Vagina (tissue), 2 donors: Measurements from ENCODE around the gene FAM114A2. TPM values are rescaled to one million over a fixed set of nuclear protein-coding genes. Genes with fewer than 3 reads are reported as not detected.

Experiments
- DNase-seq, 2 donors: peaks; one replicate each; pipeline ENCODE4 v3.0.0-alpha.2; 2017; ENCODE audit errors: extremely low spot score in 2 of 2
- H3K27ac ChIP-seq: fragments of 200-600 bp; sonication (generic); one replicate; pipeline ENCODE4 v1.5.1; 2019
- H3K27me3 ChIP-seq: fragments of 200-600 bp; sonication (generic); one replicate; pipeline ENCODE4 v1.5.1; 2019
- H3K36me3 ChIP-seq, 2 donors: fragments of 200-600 bp; sonication (generic); one replicate each; pipeline ENCODE4 v1.5.1; 2017 to 2019
- H3K4me1 ChIP-seq: fragments of 200-600 bp; sonication (generic); one replicate; pipeline ENCODE4 v1.5.1; 2019
- H3K4me3 ChIP-seq, 2 donors: fragments of 200-600 bp; sonication (generic); 1 replicate in 1 of 2; 2 replicates in 1 of 2; pipeline ENCODE4 v1.5.1; 2016 to 2019
- H3K9me3 ChIP-seq: fragments of 200-600 bp; sonication (generic); one replicate; pipeline ENCODE4 v1.5.1; 2019
- POLR2A ChIP-seq, 2 donors: fragments of 450-650 bp; IDR thresholded peaks; one replicate each; pipeline ENCODE4 v1.6.1; 2017; ENCODE audit warnings: antibody characterized with exemption in 2 of 2, mild to moderate bottlenecking in 2 of 2, moderate library complexity in 2 of 2
- POLR2AphosphoS5 ChIP-seq, 2 donors: sonication (generic); formaldehyde crosslinking; IDR thresholded peaks; one replicate each; pipeline ENCODE4 v1.9.0; 2017; ENCODE audit warnings: antibody characterized with exemption in 2 of 2, mild to moderate bottlenecking in 2 of 2, low read depth in 1 of 2; ENCODE audit not compliant: insufficient read depth in 1 of 2
- intact Hi-C: fragments of 100-400 bp; cut with DNase I; formaldehyde crosslinking; loops from one replicate; pipeline ENCODE4 v1.15.1; 2023
- total RNA-seq: library from RNA; depleted of rRNA; stranded (reverse); fragments of >200 nt; gene quantifications from one replicate; pipeline ENCODE4 v1.2.3, GENCODE V29; 2016
- TF ChIP-seq, protein P1 (sequence below), 3 experiments: fragments of 450-650 bp in 2 of 3; fragments of 200-600 bp in 1 of 3; sonication (generic) in 1 of 3; IDR thresholded peaks; one replicate each; pipeline ENCODE4 v1.5.1; 2017 to 2019; ENCODE audit warnings: antibody characterized with exemption in 3 of 3, mild to moderate bottlenecking in 2 of 3, moderate library complexity in 2 of 3

Gene FAM114A2
- total RNA-seq, 1 donor from 2014 or later: 20.4 TPM

DNA sequence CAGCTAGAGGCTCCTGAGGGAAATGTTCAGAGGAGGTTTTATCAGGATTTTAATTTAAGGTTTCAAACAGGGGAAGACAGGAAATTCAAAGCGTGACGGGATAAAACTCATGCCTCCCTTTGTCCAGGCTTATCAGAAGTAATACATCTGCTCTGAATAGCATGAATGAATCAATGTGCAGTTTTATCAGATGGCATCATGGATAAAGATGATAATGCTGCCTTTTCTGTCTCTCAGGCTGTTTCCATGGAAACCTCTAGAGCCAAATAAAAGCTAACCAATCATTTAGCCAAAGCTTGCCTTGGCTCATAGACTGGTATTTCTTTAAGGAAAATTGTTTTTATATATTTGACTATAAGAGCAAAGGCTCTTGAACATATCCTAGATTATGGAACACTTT is 16.5 kb upstream of the FAM114A2 start:
- Histone ChIP-seq H3K4me3 (no peak overlapping the region), H3K27ac (no peak overlapping the region), H3K4me1 (no peaks in the 10 kb centered on the region), H3K27me3 (no peaks in the 10 kb centered on the region), H3K36me3 (peaks cover 0 to 13% of the 10 kb centered on the region in 2 donors), H3K9me3 (no peaks in the 10 kb centered on the region)
- TF ChIP-seq POLR2A (IDR thresholded peaks at IDR 0.05) (no peak), POLR2AphosphoS5 (IDR thresholded peaks at IDR 0.05; ENCODE audit: insufficient read depth in 1 of 2, low read depth in 1 of 2) (no peak)
- TF ChIP-seq, protein P1, sequence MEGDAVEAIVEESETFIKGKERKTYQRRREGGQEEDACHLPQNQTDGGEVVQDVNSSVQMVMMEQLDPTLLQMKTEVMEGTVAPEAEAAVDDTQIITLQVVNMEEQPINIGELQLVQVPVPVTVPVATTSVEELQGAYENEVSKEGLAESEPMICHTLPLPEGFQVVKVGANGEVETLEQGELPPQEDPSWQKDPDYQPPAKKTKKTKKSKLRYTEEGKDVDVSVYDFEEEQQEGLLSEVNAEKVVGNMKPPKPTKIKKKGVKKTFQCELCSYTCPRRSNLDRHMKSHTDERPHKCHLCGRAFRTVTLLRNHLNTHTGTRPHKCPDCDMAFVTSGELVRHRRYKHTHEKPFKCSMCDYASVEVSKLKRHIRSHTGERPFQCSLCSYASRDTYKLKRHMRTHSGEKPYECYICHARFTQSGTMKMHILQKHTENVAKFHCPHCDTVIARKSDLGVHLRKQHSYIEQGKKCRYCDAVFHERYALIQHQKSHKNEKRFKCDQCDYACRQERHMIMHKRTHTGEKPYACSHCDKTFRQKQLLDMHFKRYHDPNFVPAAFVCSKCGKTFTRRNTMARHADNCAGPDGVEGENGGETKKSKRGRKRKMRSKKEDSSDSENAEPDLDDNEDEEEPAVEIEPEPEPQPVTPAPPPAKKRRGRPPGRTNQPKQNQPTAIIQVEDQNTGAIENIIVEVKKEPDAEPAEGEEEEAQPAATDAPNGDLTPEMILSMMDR (IDR thresholded peaks at IDR 0.05): no peak
- intact Hi-C loops: no loop called here
- no peak for DNase-seq

DNA sequence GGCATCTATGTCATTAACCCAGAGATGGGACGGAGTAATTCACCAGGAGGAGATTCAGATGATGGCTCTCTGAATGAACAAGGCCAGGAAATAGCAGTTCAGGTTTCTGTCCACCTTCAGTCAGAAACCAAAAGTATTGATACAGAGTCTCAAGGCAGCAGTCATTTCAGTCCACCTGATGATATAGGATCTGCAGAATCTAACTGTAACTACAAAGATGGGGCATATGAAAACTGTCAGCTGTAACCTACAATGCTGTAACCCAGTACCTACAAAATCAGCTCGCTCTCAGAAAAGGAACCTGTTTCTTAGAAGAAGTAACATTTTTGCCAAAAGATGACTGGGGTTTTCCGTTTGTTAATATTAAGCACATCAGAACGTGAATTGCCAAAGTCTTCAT is 14.8 kb upstream of the FAM114A2 start:
- no peaks in the 10 kb centered on the region for H3K4me1 ChIP-seq
- no peak overlapping the region for H3K4me3 ChIP-seq
- no peak for DNase-seq
- H3K36me3 ChIP-seq: peaks cover 0 to 13% of the 10 kb centered on the region in 2 donors
- H3K27ac ChIP-seq: no peak overlapping the region
- intact Hi-C loops: no loop called here
- H3K9me3 ChIP-seq: no peaks in the 10 kb centered on the region
- TF ChIP-seq, protein P1 (IDR thresholded peaks at IDR 0.05): no peak
- TF ChIP-seq POLR2A (IDR thresholded peaks at IDR 0.05): no peak
- TF ChIP-seq POLR2AphosphoS5 (IDR thresholded peaks at IDR 0.05; ENCODE audit: insufficient read depth in 1 of 2, low read depth in 1 of 2): no peak
- no peaks in the 10 kb centered on the region for H3K27me3 ChIP-seq

DNA sequence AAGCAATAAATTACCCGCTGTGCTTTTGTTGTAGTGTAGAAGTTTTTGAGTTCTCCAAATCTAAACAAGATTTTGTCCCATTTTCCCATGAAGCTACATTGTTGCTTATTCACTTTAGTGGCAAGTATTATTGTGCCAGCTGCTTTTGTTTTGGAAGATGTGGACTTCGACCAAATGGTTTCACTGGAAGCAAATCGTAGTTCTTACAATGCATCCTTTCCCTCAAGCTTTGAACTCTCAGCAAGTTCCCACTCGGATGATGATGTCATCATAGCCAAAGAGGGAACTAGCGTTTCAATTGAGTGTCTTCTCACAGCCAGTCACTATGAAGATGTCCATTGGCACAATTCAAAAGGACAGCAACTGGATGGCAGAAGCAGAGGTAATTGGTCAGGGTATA is 10.9 kb upstream of the FAM114A2 start:
- Histone ChIP-seq H3K36me3 (peaks cover 0 to 13% of the 10 kb centered on the region in 2 donors), H3K27me3 (no peaks in the 10 kb centered on the region), H3K4me3 (no peak overlapping the region), H3K9me3 (no peaks in the 10 kb centered on the region), H3K4me1 (peaks cover 12% of the 10 kb centered on the region), H3K27ac (no peak overlapping the region)
- intact Hi-C loops: no loop called here
- TF ChIP-seq, protein P1 (IDR thresholded peaks at IDR 0.05): no peak
- TF ChIP-seq POLR2A (IDR thresholded peaks at IDR 0.05) (no peak), POLR2AphosphoS5 (IDR thresholded peaks at IDR 0.05; ENCODE audit: insufficient read depth in 1 of 2, low read depth in 1 of 2) (no peak)
- DNase-seq: no peak

DNA sequence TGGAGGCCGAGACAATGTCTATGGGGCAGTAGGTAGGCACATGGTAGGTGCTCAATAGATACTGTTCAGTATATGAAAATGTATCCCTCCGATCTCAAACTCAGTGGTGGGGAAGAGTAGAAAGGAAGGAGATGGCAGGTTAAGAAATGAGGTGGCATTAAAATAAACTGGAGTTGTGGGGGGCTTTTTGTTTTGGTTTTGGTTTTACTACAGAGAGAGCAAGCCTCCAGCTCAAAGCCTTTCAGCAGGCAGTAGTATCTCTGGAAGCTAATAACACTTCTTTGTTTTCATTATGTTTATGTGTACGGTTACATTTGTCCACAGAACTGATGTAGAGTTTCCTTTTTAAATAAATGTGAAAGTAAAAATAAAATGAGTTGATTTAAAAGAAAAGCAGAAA is 8.6 kb upstream of the FAM114A2 start:
- intact Hi-C loops: no loop called here
- Histone ChIP-seq H3K27ac (no peak overlapping the region), H3K9me3 (no peaks in the 10 kb centered on the region), H3K4me3 (no peak overlapping the region), H3K27me3 (no peaks in the 10 kb centered on the region), H3K4me1 (peaks cover 15% of the 10 kb centered on the region), H3K36me3 (no peaks in the 10 kb centered on the region)
- no peak for DNase-seq
- TF ChIP-seq, protein P1 (IDR thresholded peaks at IDR 0.05): no peak
- TF ChIP-seq POLR2AphosphoS5 (IDR thresholded peaks at IDR 0.05; ENCODE audit: insufficient read depth in 1 of 2, low read depth in 1 of 2): no peak
- TF ChIP-seq POLR2A (IDR thresholded peaks at IDR 0.05): no peak

DNA sequence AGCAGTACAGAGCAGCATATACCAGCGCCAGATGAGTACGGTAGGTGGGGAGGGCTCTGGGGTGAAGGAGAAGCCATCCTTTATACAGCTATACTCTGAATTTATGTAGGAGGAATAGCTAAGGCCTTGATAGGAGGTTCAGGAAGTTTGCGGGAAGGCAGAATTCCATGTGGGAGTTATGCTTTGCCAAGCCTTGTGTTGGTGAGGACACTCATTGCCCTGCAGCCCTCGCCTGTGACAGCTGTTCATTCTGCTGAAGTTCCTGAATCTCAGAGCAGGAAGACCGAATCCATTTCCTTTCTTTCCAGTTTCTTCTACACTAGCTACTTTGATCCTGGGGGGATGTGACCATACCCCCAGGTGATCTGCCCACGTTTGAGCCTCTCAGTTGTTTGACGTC is 7.8 kb upstream of the FAM114A2 start:
- DNase-seq: no peak
- Histone ChIP-seq H3K9me3 (no peaks in the 10 kb centered on the region), H3K4me3 (no peak overlapping the region), H3K4me1 (peaks cover 24% of the 10 kb centered on the region), H3K27ac (no peak overlapping the region), H3K36me3 (no peaks in the 10 kb centered on the region), H3K27me3 (no peaks in the 10 kb centered on the region)
- intact Hi-C loops: no loop called here
- TF ChIP-seq, protein P1 (IDR thresholded peaks at IDR 0.05): no peak
